ENCODE data around the gene MYOF.

The MYOF gene

DNA sequence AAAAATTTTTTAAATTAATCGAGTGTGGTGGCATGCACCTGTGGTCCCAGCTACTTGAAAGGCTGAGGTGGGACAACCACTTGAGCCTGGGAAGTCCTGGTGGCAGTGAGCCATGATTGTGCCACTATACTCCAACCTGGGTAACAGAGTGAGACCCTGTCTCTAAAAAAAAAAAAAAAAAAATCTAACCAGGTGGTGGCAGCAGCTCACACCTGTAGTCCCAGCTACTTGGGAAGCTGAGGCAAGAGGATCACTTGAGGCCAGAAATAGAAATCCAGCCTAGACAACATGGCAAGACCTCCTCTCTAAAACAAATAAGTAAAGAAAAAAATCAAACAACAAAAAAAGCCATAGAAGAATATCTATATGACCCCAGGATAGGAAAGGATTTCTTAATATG, 3.6 kb upstream of the MYOF start:
- TF ChIP-seq, protein P1, sequence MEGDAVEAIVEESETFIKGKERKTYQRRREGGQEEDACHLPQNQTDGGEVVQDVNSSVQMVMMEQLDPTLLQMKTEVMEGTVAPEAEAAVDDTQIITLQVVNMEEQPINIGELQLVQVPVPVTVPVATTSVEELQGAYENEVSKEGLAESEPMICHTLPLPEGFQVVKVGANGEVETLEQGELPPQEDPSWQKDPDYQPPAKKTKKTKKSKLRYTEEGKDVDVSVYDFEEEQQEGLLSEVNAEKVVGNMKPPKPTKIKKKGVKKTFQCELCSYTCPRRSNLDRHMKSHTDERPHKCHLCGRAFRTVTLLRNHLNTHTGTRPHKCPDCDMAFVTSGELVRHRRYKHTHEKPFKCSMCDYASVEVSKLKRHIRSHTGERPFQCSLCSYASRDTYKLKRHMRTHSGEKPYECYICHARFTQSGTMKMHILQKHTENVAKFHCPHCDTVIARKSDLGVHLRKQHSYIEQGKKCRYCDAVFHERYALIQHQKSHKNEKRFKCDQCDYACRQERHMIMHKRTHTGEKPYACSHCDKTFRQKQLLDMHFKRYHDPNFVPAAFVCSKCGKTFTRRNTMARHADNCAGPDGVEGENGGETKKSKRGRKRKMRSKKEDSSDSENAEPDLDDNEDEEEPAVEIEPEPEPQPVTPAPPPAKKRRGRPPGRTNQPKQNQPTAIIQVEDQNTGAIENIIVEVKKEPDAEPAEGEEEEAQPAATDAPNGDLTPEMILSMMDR (IDR thresholded peaks at IDR 0.05; ENCODE audit: insufficient read depth, missing control alignments), result peak; percentile 16
- DNase-seq (ENCODE audit: insufficient read length, low spot score) (no peak), FAIRE-seq (no peak)

DNA sequence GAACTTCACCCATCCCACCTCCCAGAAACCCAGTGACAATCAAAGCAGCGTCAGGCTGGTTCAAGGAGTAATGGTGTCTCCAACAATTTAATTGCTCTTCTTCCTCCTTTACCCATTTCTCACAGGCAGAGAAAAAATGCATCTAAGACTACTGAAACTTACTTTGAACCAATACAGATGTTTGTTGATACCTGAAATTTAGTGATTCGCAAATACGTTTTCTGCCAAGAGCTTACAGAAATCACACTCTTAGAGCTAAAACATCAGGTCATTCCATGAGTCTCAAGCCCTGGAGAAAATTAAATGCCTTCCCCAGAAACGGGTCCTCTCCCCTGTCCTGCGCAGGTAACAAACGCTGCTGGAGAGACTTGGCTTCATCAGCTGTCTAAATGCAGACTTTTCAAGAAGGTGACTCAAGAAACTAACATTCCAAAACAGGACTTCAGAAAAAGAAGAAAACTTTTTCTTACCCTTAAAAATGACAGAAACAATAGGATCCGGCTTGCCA, 443 bp downstream of the MYOF start:
- FAIRE-seq, result no peak
- DNase-seq (ENCODE audit: insufficient read length, low spot score), result no peak
- TF ChIP-seq, protein P1 (IDR thresholded peaks at IDR 0.05; ENCODE audit: insufficient read depth, missing control alignments), result no peak

DNA sequence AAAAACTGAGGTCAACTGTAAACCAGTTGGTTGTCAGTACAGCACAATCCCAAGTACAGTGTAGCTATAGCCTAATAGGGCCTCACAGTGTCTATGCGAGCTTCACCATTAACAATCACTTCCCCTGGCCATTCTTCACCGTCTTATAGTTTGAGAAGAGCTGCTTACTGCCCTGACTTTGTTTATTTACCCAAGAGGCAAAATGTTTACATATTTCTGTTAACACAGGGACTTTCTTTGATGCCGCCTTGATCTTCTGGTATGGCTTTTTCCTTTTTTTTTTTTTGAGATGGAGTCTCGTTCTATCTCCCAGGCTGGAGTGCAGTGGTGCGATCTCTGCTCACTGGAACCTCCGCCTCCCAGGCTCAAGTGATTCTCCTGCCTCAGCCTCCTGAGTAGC, 3.3 kb downstream of the MYOF start:
- TF ChIP-seq, protein P1 (IDR thresholded peaks at IDR 0.05; ENCODE audit: insufficient read depth, missing control alignments), result no peak
- DNase-seq (ENCODE audit: insufficient read length, low spot score) (no peak), FAIRE-seq (no peak)

DNA sequence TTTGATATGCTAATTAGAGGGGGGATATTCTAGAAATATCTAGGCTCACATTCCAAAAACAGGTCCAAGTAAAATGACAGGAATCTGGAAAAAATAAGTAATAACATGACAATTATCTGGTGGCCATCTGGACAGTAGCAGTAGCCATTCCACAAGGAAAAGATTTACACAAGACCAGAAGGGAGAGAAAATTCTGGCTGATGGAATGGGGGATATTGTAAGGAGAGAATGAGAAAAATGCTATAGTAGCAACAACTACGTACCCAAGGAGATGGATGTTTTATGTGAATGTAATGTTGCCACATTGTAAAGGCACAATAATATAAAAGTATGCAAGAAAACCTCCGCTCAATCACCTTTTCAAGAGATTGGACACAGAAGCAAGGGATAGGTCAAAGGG, 5.4 kb downstream of the MYOF start:
- FAIRE-seq, result no peak
- TF ChIP-seq, protein P1 (IDR thresholded peaks at IDR 0.05; ENCODE audit: insufficient read depth, missing control alignments), result no peak
- DNase-seq (ENCODE audit: insufficient read length, low spot score), result no peak

DNA sequence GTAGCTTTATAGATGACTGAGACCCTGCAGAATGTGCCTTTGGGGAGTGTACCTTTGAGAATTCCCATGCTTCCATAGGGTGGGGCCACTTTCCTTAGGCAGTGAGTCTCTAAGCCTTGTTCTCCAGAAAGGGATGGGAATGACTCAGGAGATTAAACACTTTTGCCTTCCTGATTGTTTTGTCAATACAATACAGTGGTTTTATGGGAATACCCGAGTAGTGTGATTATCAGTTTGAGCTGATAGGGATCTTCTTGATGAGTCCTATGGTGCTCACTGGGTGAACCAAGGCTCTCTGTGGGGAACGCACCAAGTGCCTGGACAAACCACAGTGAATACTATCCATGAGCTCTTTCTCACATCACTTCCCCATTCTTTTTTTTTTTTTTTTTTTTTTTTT, 6.3 kb downstream of the MYOF start:
- TF ChIP-seq, protein P1 (IDR thresholded peaks at IDR 0.05; ENCODE audit: insufficient read depth, missing control alignments), result no peak
- DNase-seq (ENCODE audit: insufficient read length, low spot score) (no peak), FAIRE-seq (no peak)

DNA sequence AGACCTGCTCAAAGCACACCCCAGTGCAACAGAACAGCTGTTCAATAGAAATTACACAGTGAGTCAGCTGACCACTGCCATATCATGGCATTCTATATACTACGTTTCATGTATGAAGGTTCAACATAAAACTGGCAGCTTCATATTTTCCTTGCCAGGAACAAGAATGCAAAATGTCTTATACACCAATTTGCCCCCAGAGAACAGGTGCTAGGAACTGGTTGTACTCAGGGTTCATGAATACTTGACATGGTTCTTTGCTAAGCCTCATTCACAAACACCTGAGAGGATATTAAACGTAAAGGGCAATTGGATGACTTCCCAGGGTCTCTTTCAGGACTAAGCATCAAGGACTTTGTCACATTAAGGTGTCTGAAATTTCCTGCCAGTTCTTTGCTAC, 6.9 kb downstream of the MYOF start:
- TF ChIP-seq, protein P1 (IDR thresholded peaks at IDR 0.05; ENCODE audit: insufficient read depth, missing control alignments), result no peak
- no peak for DNase-seq (ENCODE audit: insufficient read length, low spot score)
- no peak for FAIRE-seq

DNA sequence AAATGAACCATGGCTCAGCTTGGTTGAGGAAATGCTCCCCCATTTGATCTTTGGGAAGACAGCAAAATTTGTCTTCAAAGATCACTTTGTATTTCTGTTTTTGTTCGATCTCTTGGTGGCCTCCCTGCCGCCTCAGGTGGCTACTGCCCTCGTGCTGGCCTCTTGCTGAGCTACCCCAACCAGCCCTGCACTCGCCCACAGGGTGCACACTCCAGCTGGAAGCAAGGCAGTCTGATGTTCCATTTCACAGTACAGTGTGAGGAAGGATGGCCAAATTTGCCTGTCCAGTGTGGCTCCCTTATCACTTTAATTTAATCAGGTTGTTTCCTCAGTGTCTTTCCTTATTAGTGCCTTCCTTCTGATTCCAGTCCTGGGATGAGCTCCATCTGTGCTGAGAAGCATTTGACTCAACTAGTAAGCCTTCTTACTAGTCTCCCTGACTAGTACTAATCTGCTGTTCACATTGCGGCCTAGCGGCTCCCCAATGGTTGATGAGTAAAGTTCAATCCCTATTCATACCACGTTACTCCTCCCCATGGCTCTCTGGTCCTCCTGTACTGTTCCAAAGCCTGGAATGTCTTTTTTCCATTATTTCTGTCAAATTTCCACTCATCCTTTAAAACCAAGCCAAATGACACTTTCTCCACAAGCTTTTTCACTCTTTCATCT, 8.2 kb downstream of the MYOF start:
- TF ChIP-seq, protein P1 (IDR thresholded peaks at IDR 0.05; ENCODE audit: insufficient read depth, missing control alignments), result no peak
- FAIRE-seq, result no peak
- no peak for DNase-seq (ENCODE audit: insufficient read length, low spot score)

Measured in D721Med (cell line).